Keratinocyte (primary cell): ENCODE data around the gene YWHAQ. TPM values are rescaled to one million over a fixed set of nuclear protein-coding genes. Genes with fewer than 3 reads are reported as not detected.
A peak's percentile ranks its signal among the peaks of the same experiment; 100 is the strongest.
"Not testable (repeated sequence)": the region's sequence is repeated elsewhere in the genome, so short reads cannot be mapped to it uniquely, and the experiment has no call there.

Source experiments
- DNase-seq: peaks from one replicate; pipeline ENCODE4 v3.0.0-alpha.2; 2011; ENCODE audit warnings: low read depth, missing footprints, low spot score
- FAIRE-seq: peaks from 2 replicates; lab custom pipeline; 2011; peaks lifted over from hg19 to GRCh38; lab: Jason Lieb, UNC
- H2AFZ ChIP-seq: 2 replicates; pipeline ENCODE4 v1.6.0; 2012; ENCODE audit warnings: low read length, control low read depth, inconsistent platforms; ENCODE audit not compliant: control insufficient read depth
- H3K27ac ChIP-seq: 2 replicates; pipeline ENCODE4 v1.5.1; 2011; ENCODE audit warnings: low read length; ENCODE audit not compliant: control insufficient read depth, insufficient read depth
- H3K27me3 ChIP-seq: 3 replicates; pipeline ENCODE4 v1.6.0; 2011; ENCODE audit warnings: low read length; ENCODE audit not compliant: control insufficient read depth, insufficient read depth; ENCODE audit errors: extremely low read depth
- H3K36me3 ChIP-seq, 2 experiments: 2 replicates in 1 of 2; 3 replicates in 1 of 2; pipeline ENCODE4 v1.5.1; 2011; ENCODE audit warnings: low read length in 2 of 2, mild to moderate bottlenecking in 1 of 2; ENCODE audit not compliant: control insufficient read depth in 2 of 2, insufficient read depth in 2 of 2; ENCODE audit errors: extremely low read depth in 1 of 2
- H3K4me1 ChIP-seq: 3 replicates; pipeline ENCODE4 v1.5.1; 2011; ENCODE audit warnings: low read length; ENCODE audit not compliant: control insufficient read depth, insufficient read depth; ENCODE audit errors: extremely low read depth
- H3K4me2 ChIP-seq: 3 replicates; pipeline ENCODE4 v1.6.0; 2011; ENCODE audit warnings: low read depth, low read length; ENCODE audit not compliant: control insufficient read depth, insufficient read depth; ENCODE audit errors: extremely low read depth
- H3K4me3 ChIP-seq, 3 experiments: fragments of 200-600 bp in 1 of 3; sonication (generic) in 1 of 3; 2 replicates in 2 of 3; 3 replicates in 1 of 3; pipeline ENCODE4 v1.5.1; 2011 to 2016; ENCODE audit warnings: low read length in 3 of 3, mild to moderate bottlenecking in 3 of 3, control low read depth in 2 of 3, inconsistent platforms in 1 of 3, low read depth in 1 of 3, mixed read lengths in 1 of 3, mixed run types in 1 of 3, moderate library complexity in 1 of 3; ENCODE audit not compliant: control insufficient read depth in 2 of 3, insufficient read depth in 2 of 3; ENCODE audit errors: extremely low read depth in 1 of 3
- H3K79me2 ChIP-seq: 2 replicates; pipeline ENCODE4 v1.6.0; 2012; ENCODE audit warnings: low read length; ENCODE audit not compliant: control insufficient read depth, insufficient read depth
- H3K9ac ChIP-seq: 3 replicates; pipeline ENCODE4 v1.6.0; 2011; ENCODE audit warnings: low read length; ENCODE audit not compliant: control insufficient read depth, insufficient read depth; ENCODE audit errors: extremely low read depth
- H3K9me1 ChIP-seq: 3 replicates; pipeline ENCODE4 v1.6.0; 2011; ENCODE audit warnings: low read length; ENCODE audit not compliant: control insufficient read depth, insufficient read depth; ENCODE audit errors: extremely low read depth
- H3K9me3 ChIP-seq: 2 replicates; pipeline ENCODE4 v1.5.1; 2012; ENCODE audit warnings: low read depth, low read length; ENCODE audit not compliant: control insufficient read depth
- H4K20me1 ChIP-seq: 3 replicates; pipeline ENCODE4 v1.6.0; 2011; ENCODE audit warnings: low read length; ENCODE audit not compliant: control insufficient read depth, insufficient read depth; ENCODE audit errors: extremely low read depth
- CTCF ChIP-seq, 3 experiments: IDR thresholded peaks in 1 of 3; conservative IDR thresholded peaks in 1 of 3; optimal IDR thresholded peaks in 1 of 3; 2 replicates in 2 of 3; 3 replicates in 1 of 3; pipeline versions ENCODE3 to v1.5.1; 2011; ENCODE audit warnings: low read length in 3 of 3, mild to moderate bottlenecking in 3 of 3, moderate library complexity in 2 of 3, control low read depth in 1 of 3, inconsistent platforms in 1 of 3; ENCODE audit not compliant: insufficient read depth in 2 of 3; ENCODE audit errors: extremely low read depth in 1 of 3
- EZH2 ChIP-seq: IDR thresholded peaks from one replicate; pipeline ENCODE4 v1.6.1; 2012; ENCODE audit warnings: inconsistent platforms, mild to moderate bottlenecking, low read length, moderate library complexity
- dilution Hi-C: fragments of 300-500 bp; cut with MboI; formaldehyde crosslinking; loops from one replicate; pipeline ENCODE4 v1.7.0; 2020; ENCODE audit warnings: low sequenced_read_pairs; ENCODE audit not compliant: extremely low pct_ligation_motif_present
- polyA plus RNA-seq, 5 experiments: library from polyadenylated mRNA; depleted of rRNA in 3 of 5; stranded (reverse) in 3 of 5; stranded (forward) in 1 of 5; unstranded in 1 of 5; fragments of >200 nt; gene quantifications; 1 replicate in 1 of 5; 2 replicates in 3 of 5; 3 replicates in 1 of 5; pipeline versions ENCODE4 v1.2.1 to v1.2.3, GENCODE V29; 2011 to 2012; ENCODE audit warnings: missing spikeins in 2 of 5, low read depth in 1 of 5, low replicate concordance in 1 of 5

The YWHAQ gene
- polyA plus RNA-seq, 1 donor (not counting 4 experiments of a cell fraction or from before 2014, with no cell fraction given): 593 TPM

GRCh38 chr2:9611549-9611912, 19.3 kb downstream of the YWHAQ start:
- peak in 1 of 3 experiments; percentile 7 for TF ChIP-seq CTCF (optimal IDR thresholded peaks at IDR 0.05 in 1 of 3, IDR thresholded peaks at IDR 0.05 in 1 of 3, conservative IDR thresholded peaks at IDR 0.05 in 1 of 3; ENCODE audit: extremely low read depth in 1 of 3, insufficient read depth in 2 of 3, low read length in 3 of 3)

GRCh38 chr2:9610781-9611548, 19.8 kb downstream of the YWHAQ start:
- TF ChIP-seq EZH2 (no peak), CTCF (optimal IDR thresholded peaks at IDR 0.05 in 1 of 3, IDR thresholded peaks at IDR 0.05 in 1 of 3, conservative IDR thresholded peaks at IDR 0.05 in 1 of 3; ENCODE audit: extremely low read depth in 1 of 3, insufficient read depth in 2 of 3, low read length in 3 of 3) (no peak)
- Histone ChIP-seq H3K4me1 (peaks cover 12% of the 10 kb centered on the region), H3K36me3 (peaks cover 3 to 5% of the 10 kb centered on the region in 2 experiments), H3K4me3 (no peak overlapping the region), H3K9me3 (no peaks in the 10 kb centered on the region), H2AFZ (no peak overlapping the region), H3K4me2 (no peak overlapping the region), H4K20me1 (peaks cover 33% of the 10 kb centered on the region), H3K9ac (no peak overlapping the region), H3K9me1 (no peaks in the 10 kb centered on the region), H3K79me2 (peaks cover 99% of the 10 kb centered on the region), H3K27ac (no peak overlapping the region), H3K27me3 (no peaks in the 10 kb centered on the region)
- DNase-seq (no peak), FAIRE-seq (no peak)
- dilution Hi-C loops: no loop called here

More at GRCh38 chr2:9611549-9611912, 19.3 kb downstream of the YWHAQ start:
- Histone ChIP-seq H4K20me1 (peaks cover 28% of the 10 kb centered on the region), H3K79me2 (peaks cover 99% of the 10 kb centered on the region), H3K4me1 (peaks cover 12% of the 10 kb centered on the region)
- dilution Hi-C loops, H3K9me1 ChIP-seq, H2AFZ ChIP-seq, H3K9me3 ChIP-seq, H3K9ac ChIP-seq, H3K27me3 ChIP-seq, H3K4me3 ChIP-seq, FAIRE-seq, H3K36me3 ChIP-seq, H3K4me2 ChIP-seq, H3K27ac ChIP-seq, DNase-seq: not testable (repeated sequence)

- H3K9me3 ChIP-seq, dilution Hi-C loops, FAIRE-seq, H3K9me1 ChIP-seq, DNase-seq, H2AFZ ChIP-seq, H3K36me3 ChIP-seq, H3K27me3 ChIP-seq: not testable (repeated sequence)
- Histone ChIP-seq H3K4me3 (peak overlapping the region in 1 of 3 experiments; percentile 18), H3K4me1 (peaks cover 12% of the 10 kb centered on the region), H3K27ac (peak overlapping the region; percentile 48), H3K9ac (peak overlapping the region; percentile 45), H3K79me2 (peaks cover 99% of the 10 kb centered on the region), H4K20me1 (peaks cover 47% of the 10 kb centered on the region), H3K4me2 (peak overlapping the region; percentile 47)
Observed at GRCh38 chr2:9608491-9608890, 22.3 kb downstream of the YWHAQ start.
